ENCODE data around the gene ADORA2B. TPM values are rescaled to one million over a fixed set of nuclear protein-coding genes. Genes with fewer than 3 reads are reported as not detected.
"Not testable (repeated sequence)": the region's sequence is repeated elsewhere in the genome, so short reads cannot be mapped to it uniquely, and the experiment has no call there.

ADORA2B gene
- polyA plus RNA-seq, 5 donors, result 2.2 to 8.0 (median 4.8) TPM

GRCh38 chr17:15979013-15979412, 34.1 kb downstream of the ADORA2B start:
- not testable (repeated sequence) for DNase-seq

GRCh38 chr17:15981208-15981607, 36.3 kb downstream of the ADORA2B start:
- no peak for DNase-seq

DNA sequence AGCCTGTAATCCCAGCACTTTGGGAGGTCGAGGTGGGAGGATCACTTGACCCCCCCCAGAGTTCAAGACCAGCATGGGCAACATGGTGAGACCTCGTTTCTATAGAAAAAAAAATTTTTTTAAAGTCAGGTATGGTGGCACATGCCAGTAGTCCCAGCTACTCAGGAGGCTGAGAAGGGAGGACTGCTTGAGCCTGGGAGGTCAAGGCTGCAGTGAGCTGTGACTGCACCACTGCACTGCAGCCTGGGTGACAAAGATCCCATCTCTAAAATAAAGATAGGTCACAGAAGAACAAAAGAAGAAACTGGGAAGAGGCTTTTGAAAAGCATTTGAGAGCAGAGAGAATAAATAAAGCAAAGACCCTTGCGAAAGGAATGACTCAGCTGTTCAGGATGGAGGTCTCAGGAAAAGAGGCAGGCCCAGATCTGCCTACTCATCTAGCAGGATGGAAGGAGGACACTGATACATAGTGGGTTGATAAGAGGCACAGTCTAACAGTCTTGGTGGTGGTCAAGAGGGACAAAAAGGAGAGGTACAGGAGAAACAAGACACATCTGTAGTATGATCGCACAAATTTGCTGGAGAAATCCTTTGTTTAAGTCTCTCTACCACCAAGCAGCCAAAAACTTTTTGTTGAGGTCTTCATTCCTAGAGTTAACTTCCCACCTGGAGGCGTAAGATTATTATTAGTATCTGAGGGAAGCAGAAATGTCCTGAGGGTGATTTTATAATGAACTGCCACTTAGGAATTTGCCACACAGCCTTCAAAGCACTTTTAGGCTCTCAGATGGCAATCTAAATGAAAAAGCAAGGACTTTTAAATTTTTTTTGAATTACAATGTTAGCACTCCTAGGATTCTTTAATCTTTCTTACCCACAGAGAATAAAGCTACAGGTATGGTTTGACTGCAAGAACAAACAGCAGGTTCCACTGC, 37.0 kb downstream of the ADORA2B start:
- DNase-seq, result no peak

DNA sequence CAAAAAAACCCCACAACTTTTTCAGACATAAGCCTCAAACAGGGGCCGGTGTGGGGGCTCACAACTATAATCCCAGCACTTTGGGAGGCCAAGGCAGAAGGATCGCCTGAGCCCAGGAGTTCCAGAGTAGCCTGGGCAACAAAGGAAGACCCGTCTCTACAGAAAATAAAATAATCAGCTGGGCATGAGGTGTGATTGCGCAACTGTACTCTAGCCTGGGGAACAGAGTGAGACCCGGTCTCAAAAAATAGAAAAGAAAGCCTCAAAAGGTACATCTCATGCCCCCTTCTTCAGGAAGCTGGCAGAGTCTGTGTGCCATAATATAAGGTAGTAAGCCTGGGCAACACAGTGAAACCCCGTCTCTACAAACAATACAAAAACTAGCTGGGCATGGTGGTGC, 51.4 kb downstream of the ADORA2B start:
- DNase-seq, result no peak

DNA sequence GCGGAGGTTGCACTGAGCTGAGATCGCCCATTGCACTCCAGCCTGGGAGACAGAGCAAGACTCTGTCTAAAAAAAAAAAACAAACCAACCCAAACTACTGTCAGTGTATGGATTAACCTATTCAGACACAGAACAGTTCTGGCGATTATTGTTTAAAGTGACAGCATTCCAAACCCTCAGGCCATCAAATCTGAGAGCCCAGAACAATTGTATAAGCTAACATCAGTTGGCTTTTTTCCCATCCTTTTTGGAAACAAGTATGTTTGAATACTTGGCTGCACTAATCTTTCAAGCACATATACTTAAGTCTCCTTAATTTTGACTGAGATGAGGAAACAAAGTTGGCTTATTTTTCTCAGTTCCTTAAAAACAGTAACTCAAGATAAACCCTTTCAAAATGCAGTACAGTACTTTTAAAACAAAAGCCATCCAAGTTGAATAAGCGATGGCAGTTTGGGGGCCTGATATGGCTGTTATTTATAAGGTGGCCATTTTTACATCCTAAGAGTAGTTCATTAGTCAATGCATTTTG, 53.2 kb downstream of the ADORA2B start:
- peak in 1 of 2 donors; percentile 28 for DNase-seq

GRCh38 chr17:15999141-15999973, 54.4 kb downstream of the ADORA2B start, which contains the start of the genes TTC19 and ZSWIM7:
TSS of gene TTC19 (plus strand) at chr17:15999824. CDS start at chr17:15999849, 25 bp downstream.
TSS of gene ZSWIM7 (minus strand) at chr17:15999704. CDS start at chr17:15999594, 110 bp downstream.
- DNase-seq, result peak; percentile 96 to 98

- DNase-seq, result peak; percentile 40 to 42
Observed at GRCh38 chr17:15999974-16000827, 55.3 kb downstream of the ADORA2B start.

DNA sequence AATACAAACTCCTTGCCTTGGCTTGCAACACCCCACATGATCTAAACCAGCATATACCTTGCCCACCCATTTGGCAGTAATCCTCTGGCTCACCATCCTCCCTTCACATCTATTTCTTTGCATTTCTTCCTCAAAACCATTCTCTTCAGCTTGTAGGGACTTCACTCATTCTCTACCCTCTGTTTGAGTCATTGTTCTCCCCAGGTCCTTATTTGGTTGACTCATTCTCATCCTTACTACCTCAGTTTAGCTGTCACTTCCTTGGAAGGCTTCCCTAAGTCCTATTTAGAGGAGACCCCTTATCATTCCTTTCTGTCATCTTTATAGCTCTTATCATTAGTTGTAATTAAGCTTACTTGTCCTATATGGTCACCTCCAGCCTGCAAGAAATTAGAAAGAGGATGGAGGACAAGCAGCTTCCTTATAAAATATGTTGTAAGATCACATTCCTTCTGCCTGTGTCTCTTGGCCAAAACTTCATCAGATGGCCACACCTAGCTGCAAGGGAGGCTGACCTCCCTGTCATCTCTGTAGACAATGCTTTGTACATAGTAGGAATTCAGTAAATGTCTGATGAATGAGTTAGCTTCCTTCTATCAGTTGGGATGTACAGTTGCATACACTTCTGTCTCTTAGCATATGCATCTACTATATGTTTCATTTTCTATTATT, 56.4 kb downstream of the ADORA2B start:
- DNase-seq, result no peak

GRCh38 chr17:16002708-16003260, 57.9 kb downstream of the ADORA2B start:
- no peak for DNase-seq

GRCh38 chr17:16003841-16004240, 58.9 kb downstream of the ADORA2B start:
- no peak for DNase-seq

DNA sequence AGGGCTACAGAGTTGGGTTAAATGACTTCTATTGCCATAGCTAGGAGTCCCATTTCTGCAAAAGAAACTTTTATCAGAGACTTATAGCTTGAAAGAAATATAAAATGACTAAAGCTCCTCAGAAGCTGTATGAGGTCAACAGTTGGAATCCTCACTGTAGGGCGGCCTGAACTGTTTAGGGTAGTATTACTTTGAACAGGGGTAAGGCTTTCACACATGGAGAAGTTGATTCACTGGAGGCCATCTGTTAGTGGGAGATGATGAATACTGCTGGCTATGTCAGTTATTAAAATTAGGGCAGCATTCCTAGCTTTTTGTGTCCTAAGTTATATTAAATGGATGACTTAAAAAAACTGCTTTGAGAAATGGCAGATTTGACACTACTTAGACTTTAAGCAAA, 60.7 kb downstream of the ADORA2B start:
- DNase-seq, result no peak

- DNase-seq, result no peak
Observed at GRCh38 chr17:16007439-16007838, 62.5 kb downstream of the ADORA2B start.

GRCh38 chr17:16013943-16014407, 69.0 kb downstream of the ADORA2B start:
- peak; percentile 80 to 86 for DNase-seq

GRCh38 chr17:16019347-16019746, 74.4 kb downstream of the ADORA2B start:
- DNase-seq, result no peak

- no peak for DNase-seq
Observed at GRCh38 chr17:16023881-16024280, 79.0 kb downstream of the ADORA2B start.

GRCh38 chr17:16025202-16025601, 80.3 kb downstream of the ADORA2B start:
- no peak for DNase-seq
